ENCODE data around the gene OR6C2.
"Not testable (repeated sequence)": the region's sequence is repeated elsewhere in the genome, so short reads cannot be mapped to it uniquely, and the experiment has no call there.

The OR6C2 gene

DNA sequence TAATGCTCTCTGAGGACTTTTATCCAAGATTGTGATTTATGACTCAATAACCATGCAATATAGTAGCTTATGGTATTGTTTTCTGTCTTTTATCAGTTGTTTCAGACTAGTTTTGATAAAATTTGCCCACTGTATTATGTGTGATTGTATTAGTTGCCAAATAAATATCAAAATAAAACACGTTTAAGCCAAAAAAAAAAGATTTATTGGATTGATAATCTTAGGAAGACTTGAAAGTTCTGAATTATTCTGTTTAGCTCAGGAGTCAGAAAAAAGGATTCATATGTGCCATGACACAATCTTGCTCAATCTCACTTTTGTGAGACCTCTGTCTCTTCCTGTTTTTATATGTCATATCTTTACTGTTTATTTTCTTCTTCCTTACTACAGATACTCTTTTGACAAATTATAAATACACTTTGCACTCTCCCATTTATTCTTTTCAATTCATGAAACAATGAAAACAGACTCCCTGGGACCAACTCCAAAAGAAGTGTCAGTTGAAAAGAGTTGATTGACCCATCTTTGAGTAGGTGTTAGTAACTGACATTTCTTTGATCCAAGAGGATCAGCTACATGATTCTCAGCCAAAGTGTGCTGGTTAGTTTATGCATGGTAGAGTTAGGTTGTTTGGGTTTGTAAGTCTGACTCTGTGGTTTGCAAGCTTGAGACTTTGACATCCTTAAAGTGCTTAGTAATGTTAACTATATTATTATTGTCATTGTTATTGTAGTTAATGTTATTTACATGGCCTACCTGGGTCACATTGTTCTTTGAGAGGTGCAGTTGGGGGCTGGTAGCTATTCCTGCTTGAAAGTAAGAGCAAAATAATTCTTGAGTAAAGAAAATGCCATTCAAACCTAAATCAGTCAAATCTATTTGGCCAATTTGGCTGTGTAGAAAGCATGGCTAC is 15.3 kb upstream of the OR6C2 start:
- Histone ChIP-seq H2AFZ (ENCODE audit: low read depth) (no peak overlapping the region), H3K79me2 (ENCODE audit: insufficient read depth, low read depth) (no peaks in the 10 kb centered on the region), H3K4me2 (no peak overlapping the region), H3K9ac (no peak overlapping the region), H3K27me3 (ENCODE audit: insufficient read depth, low read depth) (no peaks in the 10 kb centered on the region), H3K27ac (no peak overlapping the region), H4K20me1 (ENCODE audit: insufficient read depth) (no peaks in the 10 kb centered on the region), H3K36me3 (ENCODE audit: insufficient read depth) (no peaks in the 10 kb centered on the region), H3K4me3 (IDR thresholded peaks at IDR 0.05; ENCODE audit: insufficient read depth, low read depth, low read length) (no peak overlapping the region), H3K4me1 (ENCODE audit: low read depth, poor library complexity, severe bottlenecking) (no peaks in the 10 kb centered on the region)
- TF ChIP-seq, protein P1, sequence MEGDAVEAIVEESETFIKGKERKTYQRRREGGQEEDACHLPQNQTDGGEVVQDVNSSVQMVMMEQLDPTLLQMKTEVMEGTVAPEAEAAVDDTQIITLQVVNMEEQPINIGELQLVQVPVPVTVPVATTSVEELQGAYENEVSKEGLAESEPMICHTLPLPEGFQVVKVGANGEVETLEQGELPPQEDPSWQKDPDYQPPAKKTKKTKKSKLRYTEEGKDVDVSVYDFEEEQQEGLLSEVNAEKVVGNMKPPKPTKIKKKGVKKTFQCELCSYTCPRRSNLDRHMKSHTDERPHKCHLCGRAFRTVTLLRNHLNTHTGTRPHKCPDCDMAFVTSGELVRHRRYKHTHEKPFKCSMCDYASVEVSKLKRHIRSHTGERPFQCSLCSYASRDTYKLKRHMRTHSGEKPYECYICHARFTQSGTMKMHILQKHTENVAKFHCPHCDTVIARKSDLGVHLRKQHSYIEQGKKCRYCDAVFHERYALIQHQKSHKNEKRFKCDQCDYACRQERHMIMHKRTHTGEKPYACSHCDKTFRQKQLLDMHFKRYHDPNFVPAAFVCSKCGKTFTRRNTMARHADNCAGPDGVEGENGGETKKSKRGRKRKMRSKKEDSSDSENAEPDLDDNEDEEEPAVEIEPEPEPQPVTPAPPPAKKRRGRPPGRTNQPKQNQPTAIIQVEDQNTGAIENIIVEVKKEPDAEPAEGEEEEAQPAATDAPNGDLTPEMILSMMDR (conservative IDR thresholded peaks at IDR 0.05; ENCODE audit: low read depth, low read length) = no peak

DNA sequence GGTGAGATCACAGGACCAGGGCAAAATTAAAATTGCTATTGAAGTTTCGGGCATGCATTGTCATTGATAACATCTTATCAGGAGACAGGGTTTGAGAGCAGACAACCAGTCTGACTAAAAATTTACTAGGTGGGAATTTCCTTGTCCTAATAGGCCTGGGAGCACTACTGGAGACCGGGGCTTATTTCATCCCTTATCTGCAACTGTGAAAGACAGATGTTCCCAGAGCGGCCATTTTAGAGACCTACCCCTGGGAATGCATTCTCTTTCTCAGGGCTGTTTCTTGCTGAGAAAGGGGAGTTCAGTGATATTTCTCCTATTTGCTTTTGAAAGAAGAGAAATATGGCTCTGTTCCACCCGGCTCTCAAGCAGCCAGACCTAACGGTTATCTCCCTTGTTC is 2.6 kb upstream of the OR6C2 start:
- not testable (repeated sequence) for H3K9ac ChIP-seq; H3K36me3 ChIP-seq (ENCODE audit: insufficient read depth); H3K4me1 ChIP-seq (ENCODE audit: low read depth, poor library complexity, severe bottlenecking); H3K27ac ChIP-seq; H3K4me3 ChIP-seq (IDR thresholded peaks at IDR 0.05; ENCODE audit: insufficient read depth, low read depth, low read length); H3K79me2 ChIP-seq (ENCODE audit: insufficient read depth, low read depth); H4K20me1 ChIP-seq (ENCODE audit: insufficient read depth); H3K4me2 ChIP-seq; H3K27me3 ChIP-seq (ENCODE audit: insufficient read depth, low read depth); H2AFZ ChIP-seq (ENCODE audit: low read depth)

DNA sequence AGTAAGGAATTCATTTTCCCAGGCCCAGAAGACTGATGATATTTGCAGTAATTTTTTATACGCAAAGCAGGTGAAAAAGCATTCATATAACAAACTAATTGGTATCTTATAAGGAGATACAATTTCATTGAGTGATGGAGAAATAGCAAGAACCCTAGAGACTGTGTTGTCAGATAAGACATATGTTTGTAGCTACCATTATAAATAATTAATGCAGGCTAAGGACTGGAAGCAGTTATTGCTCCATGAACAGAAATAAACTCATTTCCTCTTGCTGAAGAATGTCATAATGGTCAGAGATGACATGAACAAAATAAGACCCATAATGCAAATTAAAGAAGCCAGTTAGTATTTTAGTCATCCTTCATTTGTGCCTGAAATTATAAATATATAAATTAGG is 1.5 kb downstream of the OR6C2 start:
- H3K79me2 ChIP-seq (ENCODE audit: insufficient read depth, low read depth) = no peaks in the 10 kb centered on the region
- H2AFZ ChIP-seq (ENCODE audit: low read depth) = no peak overlapping the region
- no peak overlapping the region for H3K27ac ChIP-seq
- no peak overlapping the region for H3K4me2 ChIP-seq
- no peaks in the 10 kb centered on the region for H4K20me1 ChIP-seq (ENCODE audit: insufficient read depth)
- H3K4me1 ChIP-seq (ENCODE audit: low read depth, poor library complexity, severe bottlenecking) = no peaks in the 10 kb centered on the region
- no peak overlapping the region for H3K4me3 ChIP-seq (IDR thresholded peaks at IDR 0.05; ENCODE audit: insufficient read depth, low read depth, low read length)
- H3K9ac ChIP-seq = no peak overlapping the region
- TF ChIP-seq, protein P1 (conservative IDR thresholded peaks at IDR 0.05; ENCODE audit: low read depth, low read length) = no peak
- no peaks in the 10 kb centered on the region for H3K27me3 ChIP-seq (ENCODE audit: insufficient read depth, low read depth)
- H3K36me3 ChIP-seq (ENCODE audit: insufficient read depth) = no peaks in the 10 kb centered on the region

DNA sequence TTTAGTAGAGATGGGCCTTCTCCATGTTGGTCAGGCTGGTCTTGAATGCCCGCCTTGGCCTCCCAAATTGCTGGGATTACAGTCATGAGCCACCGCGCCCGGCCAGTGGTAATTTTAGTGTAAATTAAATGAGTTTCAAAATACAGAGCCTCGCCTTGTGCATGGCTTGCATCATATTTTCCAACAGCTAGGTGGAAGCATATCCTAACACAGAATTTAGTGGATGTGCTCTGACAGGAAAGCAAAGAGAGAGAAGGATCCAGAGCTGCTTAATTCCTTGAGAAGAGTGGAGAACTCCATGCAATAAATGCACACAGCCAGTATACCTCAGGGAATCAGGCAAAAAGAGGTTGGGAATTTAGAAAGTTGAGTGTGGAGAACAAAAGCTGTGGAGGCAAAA is 2.5 kb downstream of the OR6C2 start:
- TF ChIP-seq, protein P1 (conservative IDR thresholded peaks at IDR 0.05; ENCODE audit: low read depth, low read length) = no peak
- Histone ChIP-seq H3K9ac (no peak overlapping the region), H3K79me2 (ENCODE audit: insufficient read depth, low read depth) (no peaks in the 10 kb centered on the region), H3K4me1 (ENCODE audit: low read depth, poor library complexity, severe bottlenecking) (no peaks in the 10 kb centered on the region), H3K4me2 (no peak overlapping the region), H3K27ac (no peak overlapping the region), H3K4me3 (IDR thresholded peaks at IDR 0.05; ENCODE audit: insufficient read depth, low read depth, low read length) (no peak overlapping the region), H3K36me3 (ENCODE audit: insufficient read depth) (no peaks in the 10 kb centered on the region), H3K27me3 (ENCODE audit: insufficient read depth, low read depth) (no peaks in the 10 kb centered on the region), H4K20me1 (ENCODE audit: insufficient read depth) (no peaks in the 10 kb centered on the region), H2AFZ (ENCODE audit: low read depth) (no peak overlapping the region)

DNA sequence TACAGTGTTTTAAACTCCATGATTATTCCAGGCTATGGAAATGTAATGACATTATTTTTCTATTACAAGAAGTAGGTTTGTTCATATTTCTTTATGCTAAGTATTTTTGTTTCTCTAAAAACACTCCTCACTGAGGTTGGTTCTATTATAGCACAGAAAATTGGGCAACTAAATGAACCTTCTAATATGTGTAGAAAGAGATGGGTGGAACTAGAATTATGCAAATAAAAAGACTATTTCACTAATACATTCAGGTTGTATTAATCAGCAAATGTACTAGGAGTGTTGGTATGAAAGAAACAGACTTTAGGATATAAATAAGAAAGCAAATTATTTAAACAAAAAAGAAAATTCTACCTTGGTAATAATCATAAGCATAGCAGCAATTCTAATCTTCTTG is 4.9 kb downstream of the OR6C2 start:
- no peak overlapping the region for H2AFZ ChIP-seq (ENCODE audit: low read depth)
- H3K27me3 ChIP-seq (ENCODE audit: insufficient read depth, low read depth) = no peaks in the 10 kb centered on the region
- H4K20me1 ChIP-seq (ENCODE audit: insufficient read depth) = no peaks in the 10 kb centered on the region
- no peak overlapping the region for H3K27ac ChIP-seq
- H3K79me2 ChIP-seq (ENCODE audit: insufficient read depth, low read depth) = no peaks in the 10 kb centered on the region
- no peak overlapping the region for H3K4me3 ChIP-seq (IDR thresholded peaks at IDR 0.05; ENCODE audit: insufficient read depth, low read depth, low read length)
- H3K4me2 ChIP-seq = no peak overlapping the region
- no peaks in the 10 kb centered on the region for H3K4me1 ChIP-seq (ENCODE audit: low read depth, poor library complexity, severe bottlenecking)
- H3K36me3 ChIP-seq (ENCODE audit: insufficient read depth) = no peaks in the 10 kb centered on the region
- TF ChIP-seq, protein P1 (conservative IDR thresholded peaks at IDR 0.05; ENCODE audit: low read depth, low read length) = no peak
- H3K9ac ChIP-seq = no peak overlapping the region

DNA sequence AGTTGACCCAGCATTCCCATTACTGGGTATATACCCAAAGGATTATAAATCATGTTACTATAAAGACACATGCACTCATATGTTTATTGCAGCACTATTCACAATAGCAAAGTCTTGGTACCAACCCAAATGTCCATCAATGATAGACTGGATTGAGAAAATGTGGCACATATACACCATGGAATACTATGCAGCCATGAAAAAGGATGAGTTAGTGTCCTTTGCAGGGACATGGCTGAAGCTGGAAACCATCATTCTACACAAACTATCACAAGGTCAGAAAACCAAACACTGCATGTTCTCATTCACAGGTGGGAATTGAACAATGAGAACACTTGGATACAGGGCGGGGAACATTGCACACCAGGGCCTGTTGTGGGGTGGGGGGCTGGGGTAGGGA is 21.1 kb downstream of the OR6C2 start:
- not testable (repeated sequence) for H3K9ac ChIP-seq; H3K79me2 ChIP-seq (ENCODE audit: insufficient read depth, low read depth); H3K27ac ChIP-seq; H4K20me1 ChIP-seq (ENCODE audit: insufficient read depth); H3K36me3 ChIP-seq (ENCODE audit: insufficient read depth); H3K27me3 ChIP-seq (ENCODE audit: insufficient read depth, low read depth); H2AFZ ChIP-seq (ENCODE audit: low read depth); H3K4me3 ChIP-seq (IDR thresholded peaks at IDR 0.05; ENCODE audit: insufficient read depth, low read depth, low read length); H3K4me2 ChIP-seq
- H3K4me1 ChIP-seq (ENCODE audit: low read depth, poor library complexity, severe bottlenecking) = peaks cover 18% of the 10 kb centered on the region

Data from KMS-11 (cell line).